ENCODE measurements around the gene RTP4.

The RTP4 gene
- total RNA-seq: 2.4 to 8.0 reads per million in 2 experiments

GRCh38 chr3:187368251-187369088 lies at the start of gene RTP4:
Gene RTP4 (plus strand): TSS chr3:187368385. CDS start chr3:187368442, 57 bp downstream.
- no peak for DNase-seq (ENCODE audit: low read depth)

- peak; percentile 10 for DNase-seq (ENCODE audit: low read depth)
Measured at GRCh38 chr3:187318819-187319616, 49.2 kb upstream of the RTP4 start.

GRCh38 chr3:187319699-187320302 lies 48.4 kb upstream of the RTP4 start:
- peak; percentile 19 for DNase-seq (ENCODE audit: low read depth)

DNA sequence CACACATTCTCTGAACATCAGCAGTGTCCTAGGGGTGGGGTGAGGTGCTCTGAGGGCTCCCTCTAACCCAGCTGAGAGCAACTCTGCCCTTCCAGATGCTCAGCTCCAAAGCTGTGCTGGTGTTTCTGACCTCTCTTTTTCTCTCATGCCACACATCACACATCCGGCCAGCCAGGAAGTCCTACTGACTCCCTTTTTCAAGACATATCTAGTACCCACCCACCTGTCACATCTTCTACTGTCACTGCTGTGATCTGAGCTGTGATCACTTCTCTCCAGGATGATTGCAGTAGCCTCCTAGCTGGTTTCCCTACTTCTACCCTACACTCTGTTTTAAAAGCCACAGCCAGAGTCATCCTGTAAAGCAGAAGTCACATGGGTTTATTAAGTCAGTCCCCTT lies 46.4 kb upstream of the RTP4 start:
- DNase-seq (ENCODE audit: low read depth): no peak

DNA sequence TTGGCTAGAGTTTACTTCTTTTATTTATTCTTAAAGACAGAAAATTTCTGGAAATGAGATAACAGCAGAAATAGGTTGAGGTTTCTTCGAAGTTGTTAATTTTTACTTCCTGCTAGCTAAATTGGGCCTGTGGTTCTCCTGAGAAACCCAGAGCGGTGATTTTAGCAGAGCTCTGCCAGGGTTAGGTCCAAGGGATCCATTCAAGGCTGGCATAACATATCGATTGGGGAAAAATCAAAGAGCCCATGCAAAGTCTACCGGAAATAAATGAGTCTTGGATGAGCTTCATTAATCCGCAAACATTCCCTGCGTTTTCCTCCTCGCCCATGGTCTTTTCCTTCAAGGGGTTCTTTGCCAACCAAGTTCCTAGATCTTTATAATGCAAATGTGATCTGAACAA lies 45.9 kb upstream of the RTP4 start:
- no peak for DNase-seq (ENCODE audit: low read depth)

GRCh38 chr3:187323091-187323490 lies 45.1 kb upstream of the RTP4 start:
- DNase-seq (ENCODE audit: low read depth): no peak

DNA sequence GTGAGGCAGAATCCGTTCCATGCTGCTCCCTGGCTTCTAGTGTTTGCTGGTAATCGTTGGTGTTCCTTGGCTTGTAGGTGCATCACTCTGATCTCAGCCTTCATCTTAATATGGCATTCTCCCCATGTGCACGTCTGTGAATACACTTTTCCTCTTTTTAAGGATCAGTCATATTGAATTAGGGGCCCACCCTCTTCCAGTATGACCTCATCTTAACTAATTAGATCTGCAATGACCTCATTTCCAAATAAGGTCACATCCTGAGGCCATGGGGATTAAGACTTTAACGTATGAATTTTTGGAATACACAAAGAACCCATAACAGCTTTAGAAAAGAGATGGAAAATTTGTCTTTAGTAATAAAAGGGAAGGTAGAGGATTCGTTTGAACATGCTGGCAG lies 42.6 kb upstream of the RTP4 start:
- DNase-seq (ENCODE audit: low read depth): no peak

GRCh38 chr3:187327845-187328244 lies 40.3 kb upstream of the RTP4 start:
- no peak for DNase-seq (ENCODE audit: low read depth)

DNA sequence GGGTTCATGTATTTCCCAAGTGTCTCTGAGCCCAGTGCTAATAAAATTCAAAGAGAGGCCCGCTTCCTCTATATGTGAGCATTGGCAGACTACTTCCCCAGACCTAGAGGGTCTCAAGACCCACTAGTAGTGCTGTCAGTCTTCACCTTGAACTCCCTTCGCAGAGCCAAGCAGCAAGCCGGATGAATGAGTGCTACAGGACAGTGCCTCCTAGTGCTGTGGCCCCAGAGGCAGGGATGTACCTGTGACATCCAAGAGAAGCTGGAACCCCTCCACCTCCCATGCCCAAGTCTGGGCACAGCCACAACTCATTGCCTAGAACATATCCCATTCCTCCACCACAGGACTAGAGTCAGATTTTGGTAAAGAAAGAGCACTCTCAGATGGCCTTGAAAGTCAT lies 39.5 kb upstream of the RTP4 start:
- DNase-seq (ENCODE audit: low read depth): no peak

DNA sequence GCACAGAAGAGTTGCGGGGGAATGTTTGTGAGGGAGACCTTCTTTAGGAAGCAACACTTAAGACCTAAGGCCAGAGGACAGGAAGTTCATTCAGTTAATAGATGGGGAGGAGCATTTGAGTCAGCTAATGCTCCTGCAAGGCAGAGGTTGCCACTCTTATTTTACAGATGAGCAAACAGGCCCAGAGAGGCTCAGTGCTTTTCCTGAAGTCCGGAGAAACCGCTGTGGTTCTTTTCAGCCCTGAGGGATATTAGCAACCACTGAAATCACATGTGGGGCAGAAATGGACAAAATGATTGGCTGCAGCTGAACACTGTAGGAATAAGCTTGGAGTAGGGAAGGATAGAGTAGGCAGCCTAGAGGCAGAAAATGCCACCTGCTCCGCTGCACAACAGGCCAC lies 33.3 kb upstream of the RTP4 start:
- no peak for DNase-seq (ENCODE audit: low read depth)

- DNase-seq (ENCODE audit: low read depth): no peak
Measured at GRCh38 chr3:187336322-187336721, 31.9 kb upstream of the RTP4 start.

DNA sequence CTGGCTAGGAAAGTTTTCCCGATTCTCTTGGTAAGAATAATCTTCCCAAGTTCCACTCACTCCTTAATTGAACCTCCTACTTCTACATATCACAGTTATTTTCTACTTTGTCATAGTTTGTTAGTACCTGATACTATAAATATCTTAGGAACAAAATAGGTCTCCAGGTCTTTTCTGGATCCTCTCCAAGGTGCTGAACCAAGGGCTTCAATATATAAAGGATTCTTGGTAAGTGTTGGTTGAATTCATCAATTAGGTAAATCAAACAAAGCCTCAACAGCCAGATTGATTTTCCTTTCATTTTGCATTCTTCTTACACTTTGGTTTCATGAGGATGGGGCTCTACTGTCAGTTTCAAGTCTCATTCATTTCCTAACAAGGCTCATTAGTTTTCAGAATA lies 27.6 kb upstream of the RTP4 start:
- no peak for DNase-seq (ENCODE audit: low read depth)

GRCh38 chr3:187342255-187342654 lies 25.9 kb upstream of the RTP4 start:
- DNase-seq (ENCODE audit: low read depth): no peak

DNA sequence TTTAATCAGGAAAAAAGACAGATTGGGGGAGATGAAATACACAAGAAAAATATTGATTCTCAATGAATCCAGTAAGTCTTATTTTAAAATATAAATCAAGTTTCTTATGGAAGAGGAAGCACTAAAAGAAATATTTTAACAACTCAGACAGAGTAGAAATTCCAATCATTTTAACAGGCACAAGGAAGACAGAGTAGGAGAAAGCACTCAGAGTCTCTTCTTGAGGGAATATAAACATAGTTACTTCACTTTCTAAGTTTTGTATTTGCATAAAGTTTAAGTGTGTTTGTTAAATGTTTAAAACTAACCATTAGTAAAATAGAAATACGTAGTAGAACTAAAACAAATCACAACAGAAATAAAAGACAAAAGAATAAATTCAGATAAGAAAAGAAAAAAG lies 24.5 kb upstream of the RTP4 start:
- no peak for DNase-seq (ENCODE audit: low read depth)

- DNase-seq (ENCODE audit: low read depth): no peak
Measured at GRCh38 chr3:187352581-187353575, 15.3 kb upstream of the RTP4 start.

DNA sequence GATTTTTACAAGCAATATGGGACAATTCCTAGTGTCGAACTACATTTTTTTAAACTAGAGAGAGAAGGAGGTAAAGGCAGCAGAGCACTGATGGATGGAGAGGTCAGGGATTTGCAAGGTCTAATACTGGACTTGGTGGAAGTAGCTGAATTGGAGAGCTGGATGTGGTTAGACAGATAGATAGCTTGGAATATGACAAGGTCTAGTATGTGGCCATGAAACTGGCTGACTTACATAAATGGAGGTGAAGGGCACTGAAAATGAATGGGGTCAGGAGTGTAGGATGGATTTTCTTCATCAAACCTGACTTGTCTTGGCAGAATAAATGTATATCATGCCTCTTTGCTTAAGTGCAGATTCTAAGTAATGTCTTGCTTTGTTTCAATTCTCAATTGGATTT lies 10.1 kb upstream of the RTP4 start:
- no peak for DNase-seq (ENCODE audit: low read depth)

DNA sequence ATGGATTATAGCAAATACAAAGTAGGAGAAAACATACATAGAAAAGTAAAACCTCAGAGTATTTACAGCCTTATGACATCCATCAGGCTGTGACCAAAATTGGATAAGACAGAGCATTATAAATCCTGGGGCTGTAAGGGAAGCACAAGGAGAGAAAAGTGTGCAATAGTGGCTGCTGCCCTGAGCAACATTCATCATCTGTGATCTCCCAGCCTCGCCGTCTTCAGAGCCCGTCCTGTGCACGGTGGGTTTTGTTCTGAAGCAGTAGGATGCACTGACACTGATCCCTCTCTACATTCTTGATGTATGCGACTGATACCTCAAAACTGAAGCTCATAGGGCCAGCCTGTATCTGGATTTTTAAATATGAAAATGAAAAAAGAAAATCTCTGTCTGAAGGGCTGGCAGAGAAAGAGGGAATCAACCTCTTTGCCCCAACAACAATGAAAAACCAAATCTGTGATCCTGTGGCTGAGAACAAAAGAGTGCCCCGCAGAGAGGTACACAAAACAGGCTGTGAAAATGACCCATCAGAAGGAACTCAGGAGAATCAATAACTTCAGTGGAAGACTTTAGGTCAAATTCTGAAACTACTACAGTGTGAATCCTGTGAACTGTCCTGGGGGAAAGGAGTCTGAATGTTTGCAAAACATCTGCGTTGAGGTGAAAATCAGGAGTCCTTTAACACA lies 8.2 kb upstream of the RTP4 start:
- no peak for DNase-seq (ENCODE audit: low read depth)

- DNase-seq (ENCODE audit: low read depth): no peak
Measured at GRCh38 chr3:187360596-187360995, 7.6 kb upstream of the RTP4 start.

- no peak for DNase-seq (ENCODE audit: low read depth)
Measured at GRCh38 chr3:187361835-187362234, 6.3 kb upstream of the RTP4 start.

DNA sequence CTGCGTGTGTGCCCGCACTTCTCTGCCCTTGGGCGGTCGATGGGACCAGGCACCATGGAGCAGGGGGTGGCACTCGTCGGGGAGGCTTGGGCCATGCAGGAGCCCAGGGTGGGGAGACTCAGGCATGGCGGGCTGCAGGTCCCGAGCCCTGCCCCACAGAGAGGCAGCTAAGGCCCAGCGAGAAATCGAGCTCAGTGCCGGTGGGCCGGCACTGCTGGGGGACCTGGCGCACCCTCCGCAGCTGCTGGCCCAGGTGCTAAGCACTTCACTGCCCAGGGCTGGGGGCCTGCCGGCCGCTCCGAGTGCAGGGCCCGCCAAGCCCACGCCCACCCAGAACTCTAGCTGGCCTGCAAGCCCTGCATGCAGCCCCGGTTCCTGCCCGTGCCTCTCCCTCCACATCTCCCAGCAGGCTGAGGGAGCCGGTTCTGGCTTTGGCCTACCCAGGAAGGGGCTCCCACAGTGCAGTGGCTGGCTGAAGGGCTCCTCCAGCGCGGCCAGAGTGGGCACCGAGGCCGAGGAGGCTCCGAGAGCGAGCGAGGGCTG lies 553 bp upstream of the RTP4 start:
- no peak for DNase-seq (ENCODE audit: low read depth)

GRCh38 chr3:187369089-187369447 lies 883 bp downstream of the RTP4 start:
- DNase-seq (ENCODE audit: low read depth): no peak

Measured in T follicular helper cell (primary cell).